COLO668 (cell line): Measurements from ENCODE around the gene MTREX.

ENCODE experiments used
- DNase-seq: peaks from one replicate; lab custom pipeline; 2025; ENCODE audit not compliant: unreplicated experiment; lab: John Stamatoyannopoulos, UW

The MTREX gene

DNA sequence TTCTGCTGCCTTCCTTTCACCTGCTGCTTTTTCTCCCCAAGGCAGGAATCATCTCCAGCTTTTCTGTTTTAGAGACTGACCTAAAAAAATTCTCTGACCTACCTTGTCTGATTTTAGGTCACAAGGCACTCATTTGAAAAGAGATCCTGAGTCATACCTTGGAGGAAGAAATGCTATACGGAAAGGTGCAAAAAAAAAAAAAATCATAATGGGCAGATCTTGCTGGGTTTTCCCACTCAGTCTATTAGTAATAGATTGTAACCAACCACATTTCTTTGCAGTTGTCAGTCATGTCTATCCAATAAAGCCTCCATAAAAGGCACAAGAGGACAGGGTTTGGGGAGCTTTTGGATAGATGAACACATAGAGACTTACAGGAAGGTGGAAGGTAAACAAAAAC is 70.0 kb downstream of the MTREX start:
- DNase-seq: no peak

DNA sequence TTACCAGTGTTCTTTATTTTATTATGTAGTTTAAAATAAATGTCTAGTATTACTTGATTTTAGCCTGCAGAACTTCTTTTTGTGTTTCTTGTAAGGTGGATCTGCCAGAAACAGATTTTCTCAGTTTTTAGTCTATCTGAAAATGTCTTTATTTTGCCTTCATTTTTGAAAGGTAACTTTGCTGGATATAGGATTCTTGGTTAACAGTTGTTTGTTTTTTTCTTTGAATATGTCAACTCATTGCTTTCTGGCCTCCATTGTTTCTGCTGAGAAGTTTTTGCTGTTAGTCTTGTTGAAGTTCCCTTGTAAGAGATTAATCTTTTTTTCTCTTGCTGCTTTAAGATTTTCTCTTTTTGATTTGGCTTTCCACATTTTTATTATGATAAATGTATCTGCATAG is 75.5 kb downstream of the MTREX start:
- DNase-seq: no peak

DNA sequence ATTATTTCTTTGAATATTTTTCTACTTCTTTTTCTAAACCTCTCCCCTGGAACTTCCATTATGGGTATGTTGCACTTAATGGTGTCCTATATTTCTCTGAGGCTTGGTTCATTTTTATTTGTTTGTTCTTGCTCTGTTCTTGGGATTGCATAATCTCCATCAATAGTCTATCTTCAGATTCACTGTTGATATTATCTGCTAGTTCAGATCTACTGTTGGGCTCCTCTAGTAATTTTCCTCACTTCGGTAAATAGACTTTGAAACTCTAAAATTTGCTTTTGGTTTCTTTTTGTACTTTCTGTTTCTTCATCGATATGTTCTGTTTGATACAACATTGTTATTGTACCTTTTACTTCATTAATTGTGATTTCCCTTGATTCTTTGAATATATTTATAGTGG is 76.3 kb downstream of the MTREX start:
- DNase-seq: no peak

DNA sequence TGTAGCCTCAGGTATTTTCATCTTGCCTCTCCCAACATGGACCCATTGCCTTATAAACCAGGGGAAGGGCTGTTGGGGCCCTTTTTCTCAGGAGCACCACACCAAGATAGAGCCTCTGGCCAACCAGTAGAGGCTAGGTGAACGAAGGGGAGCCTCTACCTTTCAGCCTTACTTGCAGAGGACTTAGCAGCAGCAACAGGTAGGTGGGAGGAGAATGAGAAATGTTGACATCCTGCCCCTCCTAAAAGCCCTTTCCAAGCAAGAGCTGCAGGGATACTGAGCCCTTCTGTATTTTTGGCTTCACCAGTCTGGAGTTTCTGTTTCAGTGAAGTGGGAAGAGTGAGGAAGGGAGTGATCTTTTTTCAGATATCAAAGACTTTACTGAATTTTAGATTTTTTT is 77.4 kb downstream of the MTREX start:
- no peak for DNase-seq

DNA sequence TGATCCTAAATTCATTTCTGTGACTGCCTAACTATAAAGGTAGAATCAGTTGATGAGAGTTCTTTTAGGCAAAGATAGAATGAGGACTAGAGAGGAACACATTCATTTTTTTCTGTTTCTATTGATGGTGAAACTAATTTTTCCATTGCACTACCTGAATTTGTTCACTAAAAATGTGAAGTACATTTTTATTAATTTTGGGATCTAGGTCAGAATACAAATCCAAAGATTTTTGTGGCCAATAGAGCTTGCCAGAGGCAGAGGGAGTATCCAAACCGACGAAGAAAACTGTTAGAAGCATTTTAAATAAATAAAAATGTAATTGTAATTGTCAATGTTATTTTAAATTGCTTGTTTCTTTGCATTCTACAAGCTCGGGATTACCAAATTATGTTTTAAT is 78.1 kb downstream of the MTREX start:
- DNase-seq: no peak

DNA sequence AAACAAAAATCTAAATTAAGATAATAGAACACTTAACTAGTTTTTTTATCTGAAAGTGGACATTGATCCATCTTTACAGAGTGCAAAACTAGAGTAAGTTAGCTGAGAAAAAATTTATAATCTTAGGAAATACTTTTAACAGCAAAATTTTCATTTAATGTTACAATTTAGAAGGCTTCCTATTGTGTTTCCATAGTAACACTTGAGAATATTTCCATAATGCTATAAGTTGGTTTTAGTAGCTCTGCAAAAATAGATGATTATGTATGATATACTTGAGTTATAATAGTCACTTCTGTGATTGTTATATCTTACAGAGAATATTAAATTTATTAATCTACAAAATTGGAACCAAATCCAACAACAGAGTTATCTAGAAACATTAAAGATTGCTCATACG is 78.6 kb downstream of the MTREX start:
- no peak for DNase-seq

DNA sequence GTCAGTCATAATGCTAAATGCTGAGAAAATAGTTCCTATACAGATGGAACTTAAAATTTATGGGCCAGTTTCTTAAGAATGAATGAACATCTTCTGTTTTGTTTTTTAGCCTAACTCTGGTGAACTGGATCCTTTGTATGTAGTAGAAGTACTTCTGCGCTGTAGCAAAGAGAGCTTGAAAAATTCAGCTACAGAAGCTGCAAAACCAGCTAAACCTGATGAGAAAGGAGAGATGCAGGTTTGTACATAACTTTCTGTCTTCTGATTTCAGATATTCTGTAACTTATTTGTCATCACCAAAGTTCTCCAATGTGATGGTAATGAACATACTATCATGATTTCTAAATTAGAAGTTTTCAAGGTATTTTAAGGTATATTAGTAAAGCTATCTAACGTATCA is 80.1 kb downstream of the MTREX start:
- DNase-seq: no peak

DNA sequence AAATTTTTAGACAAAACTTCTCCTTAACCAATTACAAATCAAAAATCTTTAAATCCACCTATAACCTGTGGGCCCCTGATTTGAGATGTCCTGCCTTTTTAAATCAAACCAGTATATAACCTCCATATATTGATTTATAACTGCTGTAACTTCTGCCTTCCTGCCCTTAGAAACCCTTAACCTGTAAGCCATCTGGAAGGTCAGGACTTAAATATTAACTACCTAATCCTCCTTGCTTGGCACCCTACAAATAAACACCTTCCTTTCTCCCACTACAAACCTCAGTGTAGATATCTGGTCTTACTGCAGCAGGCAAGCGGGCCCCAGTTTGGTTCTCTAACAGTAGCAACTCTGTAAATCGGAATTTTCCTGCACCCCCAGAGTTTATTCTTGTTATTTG is 83.9 kb downstream of the MTREX start:
- DNase-seq: no peak

DNA sequence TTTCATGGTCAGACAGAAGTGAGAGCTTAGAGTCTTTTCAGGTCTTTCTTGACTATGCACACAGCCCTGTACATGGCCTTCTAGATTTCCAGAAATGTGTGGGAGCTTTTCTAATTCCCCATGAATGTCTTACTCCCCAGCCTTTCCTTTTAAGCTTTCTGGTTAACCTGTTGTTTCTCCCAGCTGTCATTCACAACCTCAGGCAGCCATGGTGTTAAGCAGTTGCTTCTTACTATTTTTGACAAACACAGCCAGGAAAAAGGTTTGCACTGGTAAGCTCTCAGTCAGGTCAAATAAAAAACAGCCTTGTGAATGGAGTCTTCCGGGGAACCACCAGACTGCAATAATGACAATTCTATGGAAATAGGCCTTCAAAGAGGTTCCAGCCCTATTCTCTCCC is 84.9 kb downstream of the MTREX start:
- no peak for DNase-seq

DNA sequence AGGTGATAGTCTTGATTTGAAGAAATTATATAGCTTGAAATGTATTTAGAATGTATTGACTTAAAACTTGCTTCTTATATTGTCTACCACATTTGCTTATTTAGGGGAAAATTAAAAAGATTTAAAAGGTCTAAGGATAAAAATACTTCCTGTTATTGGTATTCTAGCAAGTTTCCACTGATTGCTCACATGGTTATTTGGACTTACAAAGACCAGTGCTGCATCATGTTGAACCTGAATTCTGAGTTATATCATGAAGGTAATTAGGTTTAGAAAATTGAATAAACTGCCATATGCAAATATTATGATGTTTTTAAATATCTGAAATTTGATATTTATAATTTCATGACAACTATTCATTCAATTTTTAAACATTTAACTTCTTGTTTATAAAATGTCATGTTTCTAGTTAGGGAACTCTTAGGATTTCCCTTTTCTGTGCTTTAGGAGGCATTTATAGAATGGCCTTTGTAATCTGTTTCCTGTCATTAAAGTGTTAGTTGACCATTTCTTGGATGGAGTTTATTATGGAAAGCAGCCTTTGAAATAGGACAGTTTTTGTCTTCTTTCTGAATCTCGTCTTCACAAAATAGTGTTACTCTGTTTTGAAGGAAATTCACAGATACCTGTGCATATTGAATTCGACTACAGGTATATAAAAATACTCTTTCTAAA is 85.8 kb downstream of the MTREX start:
- DNase-seq: no peak

DNA sequence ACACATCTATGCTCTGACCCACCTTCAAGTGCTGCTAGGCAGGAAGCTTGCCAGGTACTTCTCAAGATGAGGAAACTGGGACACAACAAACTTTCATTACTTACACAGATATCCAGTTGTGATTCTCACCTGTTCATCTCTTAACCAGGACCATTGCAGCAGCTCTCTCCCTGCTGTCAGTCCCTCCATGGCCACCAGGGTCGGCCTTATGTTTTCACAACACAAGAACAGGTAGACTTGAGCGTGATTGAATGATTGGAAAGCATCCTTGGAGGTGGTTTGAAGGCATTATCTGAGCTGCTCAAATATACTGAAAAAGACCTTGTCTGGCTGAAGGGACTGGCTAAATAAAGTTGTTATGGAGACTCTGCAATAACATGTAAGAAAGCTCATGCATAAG is 94.4 kb downstream of the MTREX start:
- DNase-seq: no peak

DNA sequence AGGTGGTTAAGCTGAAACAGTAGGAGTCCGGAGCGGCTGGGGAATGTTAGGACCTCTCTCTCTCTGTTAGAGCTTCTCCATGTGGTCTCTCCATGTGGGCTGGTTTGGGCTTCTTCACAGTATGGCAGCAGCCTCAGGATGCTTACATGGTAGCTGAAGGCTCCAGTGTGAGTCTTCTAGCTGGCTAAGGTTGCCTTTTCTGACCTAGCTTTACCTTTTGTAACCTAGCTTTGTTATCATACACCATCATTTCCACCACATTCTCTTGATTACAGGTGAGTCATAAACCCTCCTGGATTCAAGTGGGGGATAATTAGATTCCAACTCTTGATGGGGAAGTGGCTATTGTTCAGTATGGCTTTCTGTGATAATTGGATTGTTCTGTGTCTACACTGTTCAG is 98.5 kb downstream of the MTREX start:
- no peak for DNase-seq

DNA sequence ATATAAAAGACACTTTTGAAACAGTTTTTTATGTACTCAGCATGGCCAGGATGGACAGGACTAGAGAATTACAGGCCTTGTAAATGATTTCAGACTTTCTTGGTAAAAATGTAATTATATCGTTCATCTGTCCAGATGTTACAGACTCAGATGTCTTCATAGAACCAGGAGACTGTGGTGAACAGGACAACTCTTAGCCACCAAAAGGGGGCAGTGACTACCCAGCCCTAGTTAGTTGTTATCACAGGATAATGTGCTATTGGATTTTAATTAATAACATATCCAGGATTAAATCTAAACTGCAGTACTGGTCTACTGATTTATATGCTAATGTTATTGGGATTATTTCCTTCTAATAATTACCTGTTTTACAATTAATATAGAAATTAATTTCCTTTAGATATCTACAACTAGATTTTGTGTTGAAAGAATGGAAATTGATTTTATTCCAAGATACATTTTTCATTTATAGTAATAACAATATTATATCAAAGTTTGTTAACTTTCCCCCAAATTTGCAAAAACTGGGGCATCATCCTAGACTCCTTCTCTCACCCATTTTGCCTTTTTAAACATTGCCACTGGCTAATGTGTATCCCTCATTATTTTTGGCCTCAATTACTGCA is 99.4 kb downstream of the MTREX start:
- peak; percentile 7 for DNase-seq

DNA sequence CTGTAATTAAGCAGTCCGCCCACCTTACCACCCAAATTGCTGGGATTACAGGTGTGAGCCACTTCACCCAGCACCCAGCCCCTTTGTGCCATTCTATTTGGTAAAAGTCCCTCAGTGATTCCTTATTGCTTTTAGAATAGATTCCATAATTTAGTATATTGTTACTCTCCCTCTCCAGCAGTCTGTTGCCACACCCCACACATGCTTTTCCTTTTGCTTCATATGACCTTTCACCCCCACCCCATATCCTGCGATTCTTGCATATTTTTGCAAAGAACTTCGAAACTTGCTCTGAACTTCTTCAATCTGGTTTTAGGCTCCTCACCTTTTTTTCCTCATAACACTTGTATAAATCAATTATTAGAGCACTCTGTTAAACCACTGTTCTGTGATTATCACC is 100.2 kb downstream of the MTREX start:
- DNase-seq: no peak

DNA sequence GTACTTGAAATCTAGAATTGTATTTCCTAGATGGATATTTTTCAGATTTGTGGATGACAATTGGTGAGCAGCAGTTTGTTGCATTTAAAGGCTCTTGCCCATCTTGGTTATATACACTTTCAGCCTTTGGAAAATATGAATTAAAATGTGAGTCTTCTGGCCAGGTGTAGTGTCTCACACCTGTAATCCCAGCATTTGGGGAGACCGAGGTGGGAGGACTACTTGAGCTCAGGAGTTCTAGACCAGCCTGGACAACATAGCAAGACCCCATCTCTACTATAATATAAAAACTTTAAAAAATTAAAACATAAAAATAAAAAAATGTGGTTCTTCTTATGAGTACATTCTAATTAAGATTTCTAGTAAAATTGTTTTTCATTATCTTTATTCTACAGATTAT is 102.0 kb downstream of the MTREX start:
- DNase-seq: no peak

DNA sequence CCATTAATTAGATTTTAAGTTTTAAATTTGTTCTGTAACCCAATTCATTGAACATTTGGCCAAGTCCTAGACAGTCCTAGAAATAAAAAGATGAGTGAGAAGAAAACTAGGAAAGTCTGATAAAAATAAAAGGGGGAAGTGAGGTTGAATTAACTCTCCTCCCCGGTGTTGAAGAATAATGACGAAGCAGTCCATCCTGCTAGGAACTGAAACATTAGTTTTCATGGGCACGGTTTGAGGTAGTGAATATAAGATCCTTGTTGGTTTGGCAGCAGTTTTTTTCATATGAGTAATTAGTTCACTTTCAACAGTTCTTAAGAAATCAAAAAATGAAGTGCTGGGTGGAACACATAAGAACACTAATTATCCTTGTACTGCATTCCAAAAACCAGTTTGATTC is 103.1 kb downstream of the MTREX start:
- no peak for DNase-seq

DNA sequence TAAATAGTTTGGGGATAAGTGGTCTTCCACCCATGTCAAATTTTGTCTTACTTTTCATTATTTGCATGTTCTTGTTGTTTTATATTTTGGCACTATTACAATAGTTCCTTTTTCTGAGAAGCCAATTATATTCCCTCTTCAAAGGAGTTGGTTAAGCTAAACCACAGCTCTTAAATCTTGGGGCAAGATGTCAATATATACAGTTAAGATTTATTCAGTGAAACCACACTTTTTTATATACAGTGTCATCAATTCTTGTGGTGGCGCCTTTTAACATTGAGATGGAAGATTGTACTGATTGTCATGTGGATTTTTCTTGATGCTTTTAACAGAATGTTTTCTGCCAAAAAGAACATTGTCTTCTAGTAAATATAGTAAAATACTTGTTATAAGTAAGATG is 104.1 kb downstream of the MTREX start:
- DNase-seq: no peak

DNA sequence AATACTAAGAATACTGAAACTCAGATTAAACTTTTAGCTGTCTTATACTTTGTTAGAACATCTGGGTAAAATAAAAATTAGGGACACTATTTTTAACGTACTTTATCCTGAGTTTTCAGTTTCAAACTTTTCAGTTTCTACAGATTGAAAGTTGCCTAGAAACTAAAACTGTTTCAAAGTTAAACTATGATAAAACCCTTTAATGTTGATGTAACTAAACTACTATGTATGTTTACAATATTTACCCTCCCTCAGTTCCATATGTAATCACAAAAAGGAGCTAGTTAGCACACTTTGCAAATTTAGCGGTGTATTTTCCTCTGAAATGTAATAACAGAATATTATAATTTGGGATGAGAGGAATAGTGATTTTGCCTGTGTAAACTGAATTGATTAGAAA is 105.9 kb downstream of the MTREX start:
- DNase-seq: no peak

DNA sequence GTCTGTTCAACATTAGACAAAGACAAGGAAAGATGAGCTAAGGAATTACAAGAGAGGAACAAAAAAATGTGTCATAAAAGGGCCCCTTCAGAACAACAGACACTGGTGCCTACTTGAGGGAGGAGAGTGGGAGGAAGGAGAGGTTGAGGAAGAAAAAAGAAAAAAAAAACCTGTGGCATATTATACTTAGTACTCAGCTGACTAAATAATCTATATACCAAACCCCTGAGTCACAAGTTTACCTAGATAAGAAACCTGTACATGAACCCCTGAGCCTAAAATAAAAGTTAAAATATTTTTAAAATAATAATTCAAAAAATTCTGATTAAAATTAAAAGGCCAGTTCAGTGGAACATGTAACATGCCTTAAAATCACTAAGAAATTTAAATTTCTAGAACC is 107.3 kb downstream of the MTREX start:
- DNase-seq: no peak

DNA sequence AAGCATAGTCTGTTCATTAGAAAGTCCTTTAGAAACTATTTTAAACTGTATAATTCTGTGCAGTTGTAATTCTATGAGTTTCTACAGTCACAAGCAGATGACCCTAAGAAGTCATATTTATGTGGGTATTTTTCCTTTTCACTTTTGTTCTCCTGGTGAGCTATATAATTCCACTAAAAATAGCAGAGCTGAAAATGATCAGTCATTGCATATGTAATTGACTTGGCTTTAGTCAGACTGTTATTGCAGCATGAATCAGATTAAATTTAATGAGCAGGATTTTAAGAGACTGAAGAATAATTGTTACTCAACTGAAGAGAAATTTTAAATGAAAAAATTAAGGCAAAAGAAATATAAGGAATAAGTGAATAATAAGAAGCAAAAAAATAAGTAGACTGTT is 108.5 kb downstream of the MTREX start:
- no peak for DNase-seq

DNA sequence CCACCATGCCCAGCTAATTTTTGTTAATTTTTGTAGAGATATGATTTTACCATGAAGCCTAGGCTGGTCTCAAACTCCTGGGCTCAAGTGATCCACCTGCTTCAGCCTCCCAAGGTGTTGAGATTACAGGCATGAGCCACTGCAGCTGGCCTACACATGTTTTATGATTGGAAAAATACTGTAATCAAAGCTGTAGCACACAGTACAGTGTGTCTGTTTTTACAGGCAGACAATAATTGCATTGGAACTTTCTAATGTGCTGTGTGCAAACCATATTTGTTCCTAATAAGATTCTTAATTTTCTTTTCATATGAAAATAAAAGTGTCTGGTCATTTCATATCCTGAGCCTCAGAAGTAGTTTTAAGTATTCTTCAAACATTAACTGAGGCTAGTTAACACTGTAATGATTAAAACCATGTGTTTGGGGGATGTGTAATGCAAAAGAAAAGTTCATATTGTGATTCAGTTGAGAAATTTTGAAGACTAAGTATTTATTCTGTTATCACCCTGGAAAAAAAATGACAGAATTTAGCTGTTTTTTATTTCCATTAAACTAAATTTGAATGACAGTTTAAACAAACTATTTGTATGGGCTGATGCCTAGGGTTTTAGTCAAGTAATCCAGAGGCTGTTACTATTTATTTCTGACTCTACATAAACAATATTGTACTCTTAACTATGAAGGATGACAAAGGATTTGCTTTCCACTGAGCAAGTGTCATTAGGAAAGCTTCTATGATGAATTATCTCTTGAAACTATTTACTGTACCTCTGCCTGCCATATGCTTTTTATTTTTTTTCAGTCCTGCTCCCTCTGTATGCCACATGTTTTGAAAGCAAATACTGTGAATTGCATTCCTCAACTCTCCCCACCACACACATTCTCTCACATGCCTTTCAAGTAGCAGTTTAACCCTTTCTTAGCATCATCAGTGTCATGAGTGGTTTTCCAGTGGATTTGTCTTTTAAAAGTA is 111.5 kb downstream of the MTREX start:
- DNase-seq: no peak

DNA sequence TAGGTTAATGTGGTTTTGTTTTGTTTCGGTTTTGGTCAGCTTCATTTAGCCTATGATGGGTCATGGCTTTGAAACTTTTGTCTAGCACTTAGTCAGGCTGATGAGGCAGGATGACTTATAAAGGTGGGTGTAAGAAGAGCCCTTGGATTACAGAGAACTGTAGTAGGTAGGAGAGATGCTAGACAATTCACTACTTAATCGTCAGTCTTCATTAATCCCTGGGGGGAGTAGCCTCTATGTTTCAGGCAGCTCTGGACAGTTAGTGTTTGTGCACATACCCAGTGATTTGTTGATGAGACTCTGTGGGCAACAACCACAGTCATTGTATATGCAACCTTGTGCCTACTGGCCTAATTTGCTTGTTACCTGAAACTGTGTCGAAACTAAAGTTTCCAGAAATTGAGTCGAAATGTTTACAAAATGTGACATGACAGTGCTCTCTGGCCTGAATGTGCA is 113.3 kb downstream of the MTREX start:
- DNase-seq: no peak
